ENCODE results near the gene FBXL4.

Gene FBXL4

GRCh38 chr6:98947411-98948292 is at the start of gene FBXL4:
Gene FBXL4 (minus strand): TSS chr6:98947946. CDS start chr6:98926988, 20,958 bp downstream.
- peak; percentile 79 for DNase-seq

- DNase-seq: no peak
Measured at GRCh38 chr6:98995116-98995515, 47.4 kb upstream of the FBXL4 start.

- no peak for DNase-seq
Measured at GRCh38 chr6:98992535-98992934, 44.8 kb upstream of the FBXL4 start.

- DNase-seq: no peak
Measured at GRCh38 chr6:98986071-98986615, 38.4 kb upstream of the FBXL4 start.

- no peak for DNase-seq
Measured at GRCh38 chr6:98985391-98985790, 37.6 kb upstream of the FBXL4 start.

GRCh38 chr6:98984121-98984520 is 36.4 kb upstream of the FBXL4 start:
- no peak for DNase-seq

- no peak for DNase-seq
Measured at GRCh38 chr6:98981473-98981872, 33.7 kb upstream of the FBXL4 start.

- no peak for DNase-seq
Measured at GRCh38 chr6:98980819-98981218, 33.1 kb upstream of the FBXL4 start.

GRCh38 chr6:98977671-98978292 is 30.0 kb upstream of the FBXL4 start:
- peak; percentile 9 for DNase-seq

- no peak for DNase-seq
Measured at GRCh38 chr6:98976674-98977385, 29.1 kb upstream of the FBXL4 start.

- no peak for DNase-seq
Measured at GRCh38 chr6:98975421-98975820, 27.7 kb upstream of the FBXL4 start.

GRCh38 chr6:98974309-98974708 is 26.6 kb upstream of the FBXL4 start:
- no peak for DNase-seq

GRCh38 chr6:98973571-98973970 is 25.8 kb upstream of the FBXL4 start:
- DNase-seq: no peak

- DNase-seq: no peak
Measured at GRCh38 chr6:98971303-98971702, 23.6 kb upstream of the FBXL4 start.

- no peak for DNase-seq
Measured at GRCh38 chr6:98970469-98970868, 22.7 kb upstream of the FBXL4 start.

GRCh38 chr6:98967616-98968015 is 19.9 kb upstream of the FBXL4 start:
- no peak for DNase-seq

- DNase-seq: no peak
Measured at GRCh38 chr6:98959631-98960030, 11.9 kb upstream of the FBXL4 start.

- DNase-seq: no peak
Measured at GRCh38 chr6:98958776-98959175, 11.0 kb upstream of the FBXL4 start.

- no peak for DNase-seq
Measured at GRCh38 chr6:98957450-98957849, 9.7 kb upstream of the FBXL4 start.

GRCh38 chr6:98949589-98949988 is 1.8 kb upstream of the FBXL4 start:
- no peak for DNase-seq

GRCh38 chr6:98946879-98947410 is 801 bp downstream of the FBXL4 start:
- peak; percentile 63 for DNase-seq

- no peak for DNase-seq
Measured at GRCh38 chr6:98946266-98946878, 1.4 kb downstream of the FBXL4 start.

All from NCI-H345 (cell line).